Smooth muscle cell (in vitro differentiated cells): ENCODE measurements around the gene TNFAIP6. TPM values are rescaled to one million over a fixed set of nuclear protein-coding genes. Genes with fewer than 3 reads are reported as not detected.
A peak's percentile ranks its signal among the peaks of the same experiment; 100 is the strongest.

ENCODE experiments used
- DNase-seq: peaks from one replicate; lab custom pipeline; 2025; ENCODE audit not compliant: unreplicated experiment; lab: John Stamatoyannopoulos, UW
- H2AFZ ChIP-seq: fragments of 200-600 bp; sonication (generic); 2 replicates; pipeline ENCODE4 v1.6.0; 2016; ENCODE audit warnings: antibody characterized with exemption, low read depth, mild to moderate bottlenecking
- H3F3A ChIP-seq: fragments of 200-600 bp; sonication (generic); 2 replicates; pipeline ENCODE4 v1.6.0; 2017; ENCODE audit warnings: antibody characterized with exemption, low read depth
- H3K27ac ChIP-seq: fragments of 200-600 bp; sonication (generic); 2 replicates; pipeline ENCODE4 v1.5.1; 2016; ENCODE audit warnings: low read depth, mild to moderate bottlenecking
- H3K27me3 ChIP-seq: fragments of 200-600 bp; sonication (generic); 2 replicates; pipeline ENCODE4 v1.6.1; 2016; ENCODE audit warnings: low read depth, mild to moderate bottlenecking
- H3K36me3 ChIP-seq: fragments of 200-600 bp; sonication (generic); 2 replicates; pipeline ENCODE4 v1.5.1; 2016; ENCODE audit warnings: low read depth
- H3K4me1 ChIP-seq: fragments of 200-600 bp; sonication (generic); 2 replicates; pipeline ENCODE4 v1.5.1; 2016; ENCODE audit warnings: low read depth
- H3K4me2 ChIP-seq: fragments of 200-600 bp; sonication (generic); 2 replicates; pipeline ENCODE4 v1.6.0; 2016; ENCODE audit warnings: mild to moderate bottlenecking
- H3K4me3 ChIP-seq: fragments of 200-600 bp; sonication (generic); 2 replicates; pipeline ENCODE4 v1.5.1; 2016; ENCODE audit warnings: mild to moderate bottlenecking
- H3K79me2 ChIP-seq: fragments of 200-600 bp; sonication (generic); 2 replicates; pipeline ENCODE4 v1.6.0; 2016; ENCODE audit warnings: low read depth, mild to moderate bottlenecking
- H3K9ac ChIP-seq: fragments of 200-600 bp; sonication (generic); 2 replicates; pipeline ENCODE4 v1.6.0; 2016; ENCODE audit warnings: low read depth
- H3K9me3 ChIP-seq: fragments of 200-600 bp; sonication (generic); replicated peaks from 2 replicates; pipeline ENCODE4 v1.5.1; 2016; ENCODE audit warnings: low read depth
- H4K20me1 ChIP-seq: fragments of 200-600 bp; sonication (generic); 2 replicates; pipeline ENCODE4 v1.6.0; 2016; ENCODE audit warnings: low read depth
- WGBS: methylation state at CpG from one replicate; pipeline ENCODE4 v1.1.7; 2016; ENCODE audit warnings: low lambda C conversion rate; 5-methylcytosine and 5-hydroxymethylcytosine counted together
- polyA plus RNA-seq: library from polyadenylated mRNA; unstranded; fragments of >200 nt; fragmentation: Nextera tagmentation; extraction: Ambion mirVana; gene quantifications from 2 replicates; pipeline ENCODE4 v1.2.1, GENCODE V29; 2016
- total RNA-seq: library from RNA; depleted of rRNA; stranded (reverse); fragments of >200 nt; gene quantifications from 2 replicates; pipeline ENCODE4 v1.2.3, GENCODE V29; 2014
- TF ChIP-seq, protein P1 (sequence below): fragments of 200-600 bp; sonication (generic); IDR thresholded peaks from 2 replicates; pipeline ENCODE4 v1.5.1; 2017; ENCODE audit warnings: borderline replicate concordance, mild to moderate bottlenecking, antibody characterized with exemption; ENCODE audit not compliant: insufficient read depth, poor library complexity, severe bottlenecking

Gene TNFAIP6
- total and polyA plus RNA-seq, 2 experiments from 2014 or later, result 38.2 to 38.4 TPM

DNA sequence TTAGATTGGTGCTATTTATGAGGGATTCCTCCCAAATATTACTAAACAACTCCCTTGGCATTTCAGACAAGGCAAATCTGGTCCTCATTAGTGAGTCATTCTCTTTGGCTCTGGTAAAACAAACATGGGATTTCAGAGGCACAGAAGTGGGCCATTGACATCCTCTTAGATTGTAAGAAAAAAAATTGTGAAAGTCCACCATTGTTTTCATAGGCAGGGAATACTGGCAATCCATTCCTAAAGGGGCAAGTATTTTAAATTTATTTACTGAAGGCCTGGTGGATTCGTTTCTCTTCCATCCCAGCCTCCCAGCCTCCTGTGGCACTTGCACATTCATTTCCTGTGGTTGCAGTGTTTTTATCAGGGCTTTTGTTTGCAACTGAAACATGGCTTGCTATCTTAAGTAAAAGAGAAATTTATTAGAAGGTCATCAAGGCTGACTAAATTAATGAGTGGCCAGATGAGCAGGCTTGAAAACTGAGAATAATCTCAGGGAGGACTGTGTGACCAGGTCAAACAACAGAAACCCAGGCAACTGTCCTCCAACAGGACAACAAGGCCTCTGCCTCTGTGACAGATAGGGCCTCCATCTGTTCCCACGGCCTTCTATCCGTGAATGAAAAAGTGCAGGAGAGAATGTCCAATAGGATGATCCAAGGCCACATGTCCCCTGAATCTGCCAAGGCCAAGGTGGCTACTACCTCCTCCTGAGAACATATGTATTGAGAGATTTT lies 23.1 kb upstream of the TNFAIP6 start:
- H3K79me2 ChIP-seq, result no peaks in the 10 kb centered on the region
- TF ChIP-seq, protein P1, sequence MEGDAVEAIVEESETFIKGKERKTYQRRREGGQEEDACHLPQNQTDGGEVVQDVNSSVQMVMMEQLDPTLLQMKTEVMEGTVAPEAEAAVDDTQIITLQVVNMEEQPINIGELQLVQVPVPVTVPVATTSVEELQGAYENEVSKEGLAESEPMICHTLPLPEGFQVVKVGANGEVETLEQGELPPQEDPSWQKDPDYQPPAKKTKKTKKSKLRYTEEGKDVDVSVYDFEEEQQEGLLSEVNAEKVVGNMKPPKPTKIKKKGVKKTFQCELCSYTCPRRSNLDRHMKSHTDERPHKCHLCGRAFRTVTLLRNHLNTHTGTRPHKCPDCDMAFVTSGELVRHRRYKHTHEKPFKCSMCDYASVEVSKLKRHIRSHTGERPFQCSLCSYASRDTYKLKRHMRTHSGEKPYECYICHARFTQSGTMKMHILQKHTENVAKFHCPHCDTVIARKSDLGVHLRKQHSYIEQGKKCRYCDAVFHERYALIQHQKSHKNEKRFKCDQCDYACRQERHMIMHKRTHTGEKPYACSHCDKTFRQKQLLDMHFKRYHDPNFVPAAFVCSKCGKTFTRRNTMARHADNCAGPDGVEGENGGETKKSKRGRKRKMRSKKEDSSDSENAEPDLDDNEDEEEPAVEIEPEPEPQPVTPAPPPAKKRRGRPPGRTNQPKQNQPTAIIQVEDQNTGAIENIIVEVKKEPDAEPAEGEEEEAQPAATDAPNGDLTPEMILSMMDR, result no peak
- no peaks in the 10 kb centered on the region for H3K9me3 ChIP-seq
- H3F3A ChIP-seq, result no peaks in the 10 kb centered on the region
- peaks cover 5% of the 10 kb centered on the region for H3K4me1 ChIP-seq
- no peaks in the 10 kb centered on the region for H3K36me3 ChIP-seq
- WGBS, result 33% methylated on average over 3 of the region's 3 CpGs
- H3K27ac ChIP-seq, result peak overlapping the region; percentile 58
- peak overlapping the region; percentile 4 for H3K9ac ChIP-seq
- H3K4me2 ChIP-seq, result peak overlapping the region; percentile 48
- H3K27me3 ChIP-seq, result no peaks in the 10 kb centered on the region
- DNase-seq, result no peak
- H4K20me1 ChIP-seq, result no peaks in the 10 kb centered on the region
- no peak overlapping the region for H3K4me3 ChIP-seq
- H2AFZ ChIP-seq, result peak overlapping the region; percentile 16

DNA sequence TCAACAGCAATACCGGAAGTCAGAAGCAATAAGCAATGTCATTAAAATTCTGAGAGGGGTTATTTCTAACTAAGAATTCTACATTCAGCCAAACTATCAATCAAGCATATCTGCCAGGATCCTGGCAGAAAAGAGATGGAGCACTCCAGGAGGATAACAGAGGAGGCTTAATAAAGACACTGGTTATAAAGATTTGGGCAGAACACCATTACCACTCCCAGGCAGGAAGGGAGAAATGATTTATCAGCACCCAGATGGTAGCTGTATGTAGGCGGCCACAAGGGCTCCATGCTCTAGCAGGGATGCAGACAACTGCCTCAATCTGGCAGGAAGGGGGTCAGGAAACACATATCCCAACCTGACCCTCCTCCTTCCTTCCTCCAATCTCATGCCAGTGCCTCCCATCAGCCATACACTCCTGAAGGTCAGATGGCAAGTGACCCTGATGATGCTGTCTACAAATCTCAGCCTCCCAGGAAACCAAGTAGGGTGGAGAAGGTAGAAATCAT lies 20.5 kb upstream of the TNFAIP6 start:
- Histone ChIP-seq H3K4me2 (no peak overlapping the region), H3K27me3 (no peaks in the 10 kb centered on the region), H3K79me2 (no peaks in the 10 kb centered on the region), H3K9me3 (no peaks in the 10 kb centered on the region), H3K36me3 (no peaks in the 10 kb centered on the region), H3K27ac (no peak overlapping the region), H3F3A (no peaks in the 10 kb centered on the region), H3K4me1 (peaks cover 11% of the 10 kb centered on the region), H2AFZ (no peak overlapping the region), H3K9ac (no peak overlapping the region), H3K4me3 (no peak overlapping the region), H4K20me1 (no peaks in the 10 kb centered on the region)
- WGBS, result 88% methylated on average over 2 of the region's 2 CpGs
- no peak for DNase-seq
- TF ChIP-seq, protein P1, result no peak

DNA sequence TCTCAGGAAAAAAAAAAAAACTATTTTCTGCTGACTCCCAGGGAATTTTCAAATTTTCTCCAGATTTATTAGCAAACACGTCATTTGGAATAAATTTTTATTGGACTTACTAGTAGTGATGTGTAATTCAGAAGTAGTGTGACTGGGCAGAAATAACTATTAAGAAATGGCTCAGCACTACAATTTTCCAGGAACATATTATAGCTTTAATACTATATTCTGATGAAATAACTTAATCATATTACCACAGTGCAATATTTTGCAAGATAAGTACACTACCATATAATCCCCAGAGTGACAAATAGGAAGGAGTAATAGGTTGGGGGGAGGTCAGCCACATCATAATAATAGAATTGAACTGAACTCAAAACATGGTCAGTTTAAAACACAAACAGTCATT lies 19.7 kb upstream of the TNFAIP6 start:
- DNase-seq, result no peak

More for the DNA sequence above, 19.7 kb upstream of the TNFAIP6 start:
- Histone ChIP-seq H3K36me3 (no peaks in the 10 kb centered on the region), H3K4me2 (no peak overlapping the region), H3K4me1 (peaks cover 11% of the 10 kb centered on the region), H3K27ac (no peak overlapping the region), H3K27me3 (no peaks in the 10 kb centered on the region), H4K20me1 (no peaks in the 10 kb centered on the region), H3K4me3 (no peak overlapping the region), H3K9me3 (no peaks in the 10 kb centered on the region), H2AFZ (no peak overlapping the region), H3F3A (no peaks in the 10 kb centered on the region), H3K79me2 (no peaks in the 10 kb centered on the region), H3K9ac (no peak overlapping the region)
- TF ChIP-seq, protein P1, result no peak
- WGBS, result 88% methylated on average over 1 of the region's 1 CpG
